ENCODE results near the gene PRSS3. TPM values are rescaled to one million over a fixed set of nuclear protein-coding genes. Genes with fewer than 3 reads are reported as not detected.

Gene PRSS3
- total RNA-seq, 1 experiment from 2014 or later = 1.8 TPM

- TF ChIP-seq ZNF423 (CRISPR knock-in tag; IDR thresholded peaks at IDR 0.05) (no peak), ERG (CRISPR knock-in tag; IDR thresholded peaks at IDR 0.05) (peak; percentile 23; the same call in 1 of the 2 replicates), KAT7 (CRISPR knock-in tag; IDR thresholded peaks at IDR 0.05; ENCODE audit: borderline replicate concordance) (no peak), TEAD1 (CRISPR knock-in tag; IDR thresholded peaks at IDR 0.05) (no peak), CREM (CRISPR knock-in tag; IDR thresholded peaks at IDR 0.05) (no peak), E2F4 (CRISPR knock-in tag; IDR thresholded peaks at IDR 0.05; ENCODE audit: borderline replicate concordance, low read depth) (no peak), FOXP1 (CRISPR knock-in tag; IDR thresholded peaks at IDR 0.05; ENCODE audit: borderline replicate concordance) (0 out of 2 replicates have a peak, but pooled peaks have one; percentile 66), E2F5 (CRISPR knock-in tag; IDR thresholded peaks at IDR 0.05) (0 out of 2 replicates have a peak, but pooled peaks have one; percentile 3), CDX4 (CRISPR knock-in tag; IDR thresholded peaks at IDR 0.05; ENCODE audit: borderline replicate concordance) (no peak), ATF1 (CRISPR knock-in tag; IDR thresholded peaks at IDR 0.05) (no peak), E2F1 (CRISPR knock-in tag; IDR thresholded peaks at IDR 0.05) (0 out of 2 replicates have a peak, but pooled peaks have one; percentile 34), ZNF416 (CRISPR knock-in tag; IDR thresholded peaks at IDR 0.05) (0 out of 2 replicates have a peak, but pooled peaks have one; percentile 43)
- peaks cover 36% of the 10 kb centered on the region for H3K4me1 Mint-ChIP-seq
- no peak overlapping the region for H3K27ac Mint-ChIP-seq
These were observed 22.2 kb downstream of the PRSS3 start for GRCh38 chr9:33817327-33818166.

GRCh38 chr9:33818167-33818846 is 22.9 kb downstream of the PRSS3 start:
- H3K36me3 Mint-ChIP-seq = no peaks in the 10 kb centered on the region
- ChIA-PET POLR2A (no interaction called here), CTCF (interaction anchor here (0.7 to 1.4 kb wide), 3 partner anchors 16 to 107 kb away, joined by 3 to 5 read pairs (median 3); no protein-coding TSS in a partner anchor)
- no peaks in the 10 kb centered on the region for H3K9me3 Mint-ChIP-seq
- H3K27ac Mint-ChIP-seq = peak overlapping the region; percentile 79
- peaks cover 36% of the 10 kb centered on the region for H3K4me1 Mint-ChIP-seq
- peak overlapping the region; percentile 86 for H3K4me3 Mint-ChIP-seq
- no peaks in the 10 kb centered on the region for H3K27me3 Mint-ChIP-seq (ENCODE audit: low read depth)
- DNase-seq (ENCODE audit: low spot score) = no peak
- peak; percentile 46 for ATAC-seq
- TF ChIP-seq TEAD1 (CRISPR knock-in tag; IDR thresholded peaks at IDR 0.05) (no peak), EMX1 (CRISPR knock-in tag; IDR thresholded peaks at IDR 0.05) (no peak), ZNF671 (CRISPR knock-in tag; IDR thresholded peaks at IDR 0.05) (no peak), AR (CRISPR knock-in tag; IDR thresholded peaks at IDR 0.05) (no peak), ZNF232 (CRISPR knock-in tag; IDR thresholded peaks at IDR 0.05) (no peak), ZNF281 (CRISPR knock-in tag; IDR thresholded peaks at IDR 0.05) (no peak), JUN (CRISPR knock-in tag; IDR thresholded peaks at IDR 0.05) (no peak), ZNF425 (CRISPR knock-in tag; conservative IDR thresholded peaks at IDR 0.05) (no peak)

More at GRCh38 chr9:33817327-33818166, 22.2 kb downstream of the PRSS3 start:
- Mint-ChIP-seq H3K9me3 (no peaks in the 10 kb centered on the region), H3K4me3 (peak overlapping the region; percentile 86), H3K27me3 (ENCODE audit: low read depth) (no peaks in the 10 kb centered on the region), H3K36me3 (no peaks in the 10 kb centered on the region)
- DNase-seq (ENCODE audit: low spot score) = peak; percentile 62
- ChIA-PET CTCF (interaction anchor here (0.6 to 1.4 kb wide), 3 partner anchors 80 to 366 kb away, joined by 3 to 5 read pairs (median 3); no protein-coding TSS in a partner anchor), POLR2A (no interaction called here)
- peak; percentile 50 for ATAC-seq

Data from WTC11 (cell line).